Measurements from ENCODE around the gene KCNIP1.

The KCNIP1 gene

GRCh38 chr5:170571281-170571731, 67.5 kb downstream of the KCNIP1 start:
- DNase-seq, result no peak

GRCh38 chr5:170571875-170572852, 68.3 kb downstream of the KCNIP1 start:
- DNase-seq, result no peak

GRCh38 chr5:170573114-170573513, 69.3 kb downstream of the KCNIP1 start:
- no peak for DNase-seq

- DNase-seq, result no peak
These were observed 69.8 kb downstream of the KCNIP1 start for GRCh38 chr5:170573660-170574059.

GRCh38 chr5:170576602-170577535, 73.0 kb downstream of the KCNIP1 start:
- DNase-seq, result no peak

- no peak for DNase-seq
These were observed 75.8 kb downstream of the KCNIP1 start for GRCh38 chr5:170579601-170580000.

GRCh38 chr5:170581211-170581610, 77.4 kb downstream of the KCNIP1 start:
- DNase-seq, result no peak

GRCh38 chr5:170582644-170583330, 79.0 kb downstream of the KCNIP1 start:
- no peak for DNase-seq

GRCh38 chr5:170584003-170584402, 80.2 kb downstream of the KCNIP1 start:
- no peak for DNase-seq

DNA sequence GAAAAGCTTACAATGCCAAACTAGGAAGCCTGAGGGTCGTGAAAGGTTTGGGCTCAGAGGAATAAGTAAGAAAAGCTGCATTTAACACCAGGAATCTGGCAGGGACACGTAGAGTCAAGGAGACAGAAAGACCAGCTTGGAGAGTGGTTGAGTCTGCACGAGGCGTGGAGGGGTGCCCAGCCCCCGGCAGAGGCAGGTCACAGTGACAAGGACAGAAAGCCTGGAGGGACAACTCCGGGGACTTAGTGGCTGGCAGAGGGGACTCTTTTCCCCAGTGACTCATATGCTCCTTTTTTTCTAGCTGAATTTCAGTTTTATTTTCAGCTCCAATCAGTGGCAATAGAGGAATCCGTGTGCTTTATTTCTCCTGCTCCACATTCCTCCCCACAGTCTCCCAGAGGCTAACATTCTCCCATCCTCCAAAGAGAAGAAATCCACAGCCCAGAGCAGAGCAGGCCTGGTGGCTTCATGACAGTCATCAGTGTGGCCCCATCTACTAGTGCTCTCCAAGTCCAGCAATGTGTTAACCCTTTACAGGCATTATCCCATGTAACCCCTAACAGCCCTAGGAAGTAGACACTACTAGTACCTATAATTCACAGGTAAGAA, 80.7 kb downstream of the KCNIP1 start:
- DNase-seq, result no peak

DNA sequence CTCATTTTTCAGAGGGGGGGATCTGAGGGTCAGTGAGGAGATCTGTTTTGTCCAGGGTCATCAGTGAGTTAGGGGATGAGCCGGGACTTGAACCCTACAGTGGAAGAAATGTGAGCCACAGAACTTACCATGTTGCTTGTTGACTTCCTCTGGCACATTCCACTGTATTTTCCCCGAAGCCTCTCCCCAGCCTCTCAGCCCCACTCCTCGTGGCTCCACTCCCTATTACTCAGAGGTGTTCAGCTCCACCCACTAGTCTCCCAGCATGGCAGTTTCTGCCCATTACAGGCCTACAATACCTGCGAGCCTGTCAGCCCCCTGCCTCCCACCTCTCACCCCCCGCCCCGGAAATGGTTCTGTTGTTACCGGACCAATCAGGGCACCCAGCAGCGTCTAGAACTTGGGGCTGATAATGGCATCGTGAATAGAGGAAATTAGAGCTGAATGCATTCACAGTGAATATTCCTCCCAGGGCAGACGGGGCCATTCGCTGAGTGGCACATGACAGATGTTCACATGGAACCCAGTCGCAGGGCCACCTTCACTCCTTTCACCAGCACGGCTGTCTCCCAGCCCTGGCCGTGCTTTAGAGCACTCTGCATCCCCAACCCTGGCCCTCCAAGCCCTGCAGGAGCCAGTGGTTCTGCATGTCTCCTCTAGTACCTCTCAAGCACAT, 81.6 kb downstream of the KCNIP1 start:
- no peak for DNase-seq

GRCh38 chr5:170587808-170588207, 84.0 kb downstream of the KCNIP1 start:
- no peak for DNase-seq

- no peak for DNase-seq
These were observed 85.8 kb downstream of the KCNIP1 start for GRCh38 chr5:170589643-170590042.

GRCh38 chr5:170590566-170590965, 86.7 kb downstream of the KCNIP1 start:
- DNase-seq, result no peak

GRCh38 chr5:170591054-170591453, 87.2 kb downstream of the KCNIP1 start:
- DNase-seq, result no peak

DNA sequence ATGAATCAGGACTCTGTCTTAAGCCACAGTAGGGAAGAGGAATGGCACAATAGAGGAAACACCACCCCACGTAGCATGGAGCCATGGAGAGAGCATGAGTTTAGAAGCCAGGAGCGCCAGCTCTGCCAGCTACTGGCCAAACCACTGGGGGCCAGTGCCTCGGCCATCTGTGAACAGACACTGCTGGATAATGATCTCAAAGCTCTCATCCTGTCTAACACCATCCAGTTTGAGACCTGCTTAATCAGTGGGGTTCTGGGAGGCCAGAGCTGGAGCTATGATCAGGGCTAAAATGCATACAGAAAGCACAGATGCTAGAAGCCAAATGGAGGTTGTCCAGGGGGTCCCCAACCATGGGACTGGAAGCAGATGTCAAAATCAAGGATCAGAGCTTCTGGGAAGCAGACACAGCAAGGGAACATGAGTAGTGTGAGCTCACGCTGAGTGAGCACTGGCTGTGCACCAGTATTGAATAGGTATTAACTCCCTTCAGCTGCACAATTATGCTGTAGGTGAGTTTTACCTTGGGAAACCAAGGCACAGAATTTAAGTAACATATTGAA, 92.7 kb downstream of the KCNIP1 start:
- DNase-seq, result no peak

DNA sequence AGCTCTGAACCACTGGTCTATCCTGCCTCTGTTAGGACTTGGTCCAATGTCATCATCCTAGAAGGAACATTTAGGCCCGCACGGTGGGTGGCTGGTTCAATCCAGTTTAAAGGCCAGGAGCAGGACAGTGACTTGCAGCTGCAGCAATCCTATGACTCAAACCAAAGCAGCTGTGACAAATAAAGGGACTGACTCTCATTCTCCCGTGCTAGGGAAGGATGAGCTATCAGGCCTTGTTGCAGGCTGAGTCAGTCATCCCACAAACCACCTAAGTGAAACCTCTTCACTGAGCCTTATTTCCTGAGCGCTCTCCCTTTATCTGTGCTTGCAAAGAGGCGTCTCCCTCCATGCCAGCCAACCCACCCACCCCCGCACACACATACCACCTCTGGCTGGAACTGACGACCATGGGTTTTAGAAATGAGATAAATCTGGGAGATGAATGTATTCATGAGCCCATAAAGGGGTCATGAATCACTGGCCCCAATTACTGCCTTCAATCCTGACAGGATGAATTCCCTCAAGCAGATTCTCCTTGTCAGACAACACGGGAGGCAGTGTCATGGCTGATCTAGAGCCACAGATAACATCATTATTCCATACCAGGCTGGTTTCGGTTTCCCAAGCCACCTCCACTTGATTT, 93.4 kb downstream of the KCNIP1 start:
- no peak for DNase-seq

GRCh38 chr5:170597872-170598271, 94.1 kb downstream of the KCNIP1 start:
- DNase-seq, result no peak

DNA sequence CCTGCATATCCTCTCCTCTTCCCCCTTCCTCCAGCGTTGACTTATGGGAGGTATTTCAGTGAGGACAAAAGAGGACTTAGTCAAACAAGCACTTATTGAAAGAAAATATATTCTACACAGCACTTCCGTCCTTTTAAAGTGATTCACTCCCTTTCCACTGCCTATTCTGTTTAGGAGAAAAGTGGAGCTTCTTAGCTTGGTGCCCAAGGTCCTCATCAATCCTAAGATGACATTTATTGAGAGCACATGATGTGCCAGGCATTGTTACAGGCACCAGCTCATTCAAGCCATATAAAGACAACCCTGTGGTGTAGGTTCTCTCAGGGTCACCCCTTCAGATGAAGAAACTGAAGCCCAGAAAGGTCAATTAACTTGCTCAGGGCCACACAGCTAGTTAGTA, 95.9 kb downstream of the KCNIP1 start:
- no peak for DNase-seq

- no peak for DNase-seq
These were observed 97.8 kb downstream of the KCNIP1 start for GRCh38 chr5:170601619-170602018.

GRCh38 chr5:170603109-170603508, 99.3 kb downstream of the KCNIP1 start:
- DNase-seq, result no peak

Measured in activated CD4-positive, alpha-beta T cell treated with anti-CD3 and anti-CD28 coated beads, Interleukin-2, amount 50 U/mL, for 1 hour (primary cell).